GM21529 (cell line): Measurements from ENCODE around the gene RAB23.

Source experiments
- ATAC-seq: cut with Tn5 transposase; IDR thresholded peaks from one replicate; pipeline ENCODE4 v1.9.1; 2021; ENCODE audit not compliant: unreplicated experiment

The RAB23 gene

DNA sequence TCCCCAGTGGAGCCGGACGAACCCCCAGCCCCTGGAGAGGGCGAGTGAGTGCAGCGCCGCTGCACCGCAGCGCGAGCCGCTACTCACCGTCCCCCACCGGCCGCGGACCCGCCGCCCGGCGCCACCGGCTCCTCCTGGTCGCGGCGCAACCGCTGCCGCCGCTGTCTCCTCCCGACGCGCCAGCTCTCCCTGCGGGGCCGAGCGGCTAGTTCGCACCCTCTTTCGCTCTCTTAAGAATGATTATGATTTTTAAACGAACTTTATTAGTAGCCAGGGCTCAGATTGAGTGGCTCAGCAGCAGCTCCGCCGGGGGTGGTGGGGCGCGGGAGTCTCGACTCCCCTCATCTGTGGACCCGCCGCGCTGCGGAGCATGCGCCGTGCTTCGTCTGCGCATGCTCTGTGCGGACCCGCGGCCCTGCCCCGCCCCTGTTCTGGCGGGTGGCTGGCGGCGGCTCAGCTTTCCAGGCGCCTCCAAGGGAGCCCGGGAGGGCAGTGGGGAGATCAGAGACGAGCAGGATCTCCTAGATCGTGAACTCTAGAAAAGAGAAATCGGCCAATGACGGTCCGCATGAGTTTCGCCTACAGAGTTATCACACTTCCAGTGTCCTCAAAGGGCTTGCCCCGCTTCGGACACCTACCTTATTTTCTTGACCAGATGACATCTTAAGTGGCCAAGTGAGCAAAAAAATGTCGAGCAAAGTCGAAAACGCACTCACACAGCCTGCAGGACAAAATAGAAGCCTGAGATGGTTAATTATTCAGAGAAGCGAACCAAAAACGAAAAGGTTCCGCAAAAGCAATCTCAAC, at the start of gene RAB23:
Gene RAB23 (minus strand): TSS at position 372 of the 807 bp plus-strand sequence. CDS start 11,927 bp downstream, outside the sequence.
- ATAC-seq, result peak; percentile 81

DNA sequence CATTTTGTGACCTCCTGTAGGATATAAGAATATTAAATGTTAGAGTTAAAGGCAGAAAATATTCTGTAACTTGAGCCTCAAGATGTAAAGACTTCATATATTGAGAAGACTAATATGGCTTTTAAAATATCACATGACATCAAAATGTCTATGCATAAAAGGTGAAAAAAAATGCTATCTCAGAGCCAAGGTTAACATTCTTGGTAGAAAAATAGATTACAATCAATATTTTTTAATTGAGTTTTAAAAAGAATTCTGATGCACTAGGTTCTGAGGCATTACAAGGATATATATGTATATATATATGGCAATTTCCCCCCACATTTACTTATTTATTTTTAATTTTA, 46.2 kb upstream of the RAB23 start:
- no peak for ATAC-seq

DNA sequence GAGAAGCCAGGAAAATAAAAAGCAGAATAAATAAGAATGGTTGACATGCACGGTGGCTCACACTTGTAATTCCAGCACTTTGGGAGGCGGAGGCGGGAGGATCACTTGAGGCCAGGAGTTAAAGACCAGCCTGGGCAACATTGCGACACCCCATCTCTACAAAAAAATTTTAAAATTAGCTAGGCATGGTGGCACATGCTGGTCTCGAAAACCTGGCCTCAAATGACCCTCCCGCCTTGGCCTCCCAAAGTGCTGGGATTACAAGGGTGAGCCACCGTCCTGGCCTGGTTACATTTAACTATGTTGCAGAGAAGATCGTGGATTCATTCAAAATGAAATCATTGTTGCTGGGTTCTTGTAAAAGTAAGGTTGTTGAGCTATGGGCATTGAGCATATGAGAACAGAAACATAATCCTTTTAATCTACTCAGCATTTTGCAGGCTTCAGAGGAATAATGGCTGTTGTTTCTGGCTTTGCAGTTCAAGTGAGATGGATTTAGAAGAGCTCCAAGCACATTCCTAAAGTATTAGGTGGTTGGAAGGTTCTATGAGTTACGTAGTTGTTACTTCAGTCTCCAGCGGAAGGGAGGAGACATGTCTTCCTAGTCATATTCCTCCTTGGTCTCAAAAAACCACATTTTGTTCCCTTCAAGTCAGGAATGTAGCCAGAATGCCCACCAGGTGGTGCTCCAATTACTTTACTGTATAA, 45.6 kb upstream of the RAB23 start:
- ATAC-seq, result no peak

DNA sequence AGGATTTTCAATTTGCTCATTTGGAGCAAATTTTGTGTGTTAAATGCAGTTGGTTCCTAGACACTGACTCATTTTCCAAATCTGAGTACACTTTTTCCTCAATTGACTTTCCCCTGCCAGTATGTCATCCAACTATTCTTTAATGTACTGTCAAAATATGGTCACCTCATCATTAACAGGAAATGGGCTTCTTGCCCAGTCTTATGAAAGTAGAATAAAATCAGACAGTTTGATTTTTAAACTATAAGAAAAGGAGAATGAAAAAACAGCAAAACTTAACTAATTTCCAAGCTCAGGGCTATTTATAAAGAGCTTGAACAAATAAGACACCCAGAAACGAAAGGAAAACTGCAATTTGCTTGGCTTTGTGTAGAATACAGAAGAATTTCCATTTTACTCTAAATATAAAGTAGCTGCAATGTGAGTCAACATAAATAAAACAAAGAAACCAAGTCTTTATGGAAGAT, 43.7 kb upstream of the RAB23 start:
- no peak for ATAC-seq

DNA sequence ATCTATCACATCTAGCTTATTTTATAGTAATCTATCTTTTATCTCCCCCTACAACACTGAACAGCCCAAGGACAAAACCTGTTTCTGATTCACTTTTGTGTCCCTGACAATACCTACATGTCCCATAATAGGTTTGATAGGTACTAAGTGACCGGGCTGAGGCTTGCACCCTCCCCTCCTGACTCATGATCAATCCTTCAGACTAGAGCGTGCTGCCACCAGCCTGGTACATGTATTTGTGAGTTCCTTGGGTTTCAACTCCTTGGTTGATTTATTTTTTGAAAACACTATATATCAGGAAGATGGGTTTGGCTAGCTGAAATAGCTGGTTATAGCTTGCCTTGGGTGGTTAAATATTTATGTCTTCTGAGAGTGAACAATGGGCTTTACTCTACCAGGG, 41.6 kb upstream of the RAB23 start:
- ATAC-seq, result no peak

DNA sequence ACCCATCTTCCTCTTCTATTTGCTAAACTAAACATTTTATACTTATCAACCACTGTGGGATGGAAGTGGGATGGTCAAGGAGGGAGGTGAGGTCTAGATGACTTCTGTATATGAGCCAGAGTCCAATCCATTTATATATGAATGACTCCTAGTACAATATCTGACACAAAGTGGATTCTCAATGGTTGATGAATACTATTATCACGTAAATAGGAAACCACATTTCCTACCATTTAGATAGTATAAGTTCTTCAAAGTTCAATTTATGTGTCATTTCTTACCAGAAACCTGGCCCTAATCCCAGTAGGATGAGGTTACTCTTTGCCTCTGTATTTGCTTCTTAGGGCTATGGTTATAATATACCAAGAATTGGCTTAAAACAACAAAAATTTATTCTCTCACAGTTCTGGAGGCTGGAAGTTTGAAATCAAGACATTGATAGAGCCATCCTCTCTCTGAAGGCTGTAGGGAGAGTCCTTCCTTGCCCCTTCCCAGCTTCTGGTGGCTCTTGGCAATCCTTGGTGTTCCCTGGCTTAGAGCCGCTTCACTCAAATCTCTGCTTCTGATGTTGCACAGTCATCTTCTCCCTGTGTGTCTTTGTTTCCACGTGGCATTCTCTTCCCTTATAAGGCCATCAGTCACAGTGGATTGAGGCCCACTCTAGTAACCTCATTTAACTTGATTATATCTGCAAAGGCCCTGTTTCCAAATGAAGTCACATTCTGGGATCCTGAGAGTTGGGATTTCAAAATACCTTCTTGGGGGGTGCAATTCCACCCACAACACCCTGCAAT, 41.0 kb upstream of the RAB23 start:
- no peak for ATAC-seq

DNA sequence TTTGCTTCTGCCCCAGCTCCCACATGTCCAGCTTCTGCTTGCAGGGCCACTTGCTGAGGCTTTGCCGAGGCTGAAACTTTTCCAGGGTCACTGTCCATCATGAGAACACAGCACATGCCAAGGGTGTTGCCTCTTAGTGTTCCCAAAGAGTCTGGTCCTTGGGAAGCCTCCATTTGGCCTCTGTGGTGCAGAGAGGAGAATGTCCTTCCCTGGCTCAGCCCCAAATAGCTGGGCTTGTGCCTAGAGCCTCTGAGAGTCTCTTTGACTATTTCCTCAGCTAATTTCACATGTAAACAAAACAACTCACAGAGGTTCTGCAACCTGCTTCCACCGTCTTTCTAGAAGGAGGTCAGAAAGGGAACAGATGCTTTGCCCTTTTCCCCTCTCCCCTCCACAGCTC, 40.4 kb upstream of the RAB23 start:
- ATAC-seq, result no peak

DNA sequence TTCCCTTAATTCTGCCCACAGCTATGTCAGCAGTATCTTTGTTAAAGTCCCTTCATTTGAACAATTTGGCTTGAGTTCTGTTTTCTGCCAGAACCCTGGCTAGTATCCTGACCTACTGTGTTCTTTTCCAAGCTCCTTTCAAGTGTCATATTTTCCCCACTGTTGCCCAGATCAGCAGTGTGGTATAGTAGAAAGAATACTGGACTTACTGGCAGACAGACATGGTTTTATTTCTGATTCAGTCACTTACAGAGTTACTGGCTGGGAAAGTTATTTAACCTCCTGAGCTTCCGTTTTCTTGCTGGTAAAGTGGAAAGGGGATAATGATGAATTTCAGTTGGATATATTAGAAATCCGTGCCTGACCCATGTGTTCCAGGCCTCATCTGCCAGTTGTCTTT, 39.8 kb upstream of the RAB23 start:
- ATAC-seq, result no peak

DNA sequence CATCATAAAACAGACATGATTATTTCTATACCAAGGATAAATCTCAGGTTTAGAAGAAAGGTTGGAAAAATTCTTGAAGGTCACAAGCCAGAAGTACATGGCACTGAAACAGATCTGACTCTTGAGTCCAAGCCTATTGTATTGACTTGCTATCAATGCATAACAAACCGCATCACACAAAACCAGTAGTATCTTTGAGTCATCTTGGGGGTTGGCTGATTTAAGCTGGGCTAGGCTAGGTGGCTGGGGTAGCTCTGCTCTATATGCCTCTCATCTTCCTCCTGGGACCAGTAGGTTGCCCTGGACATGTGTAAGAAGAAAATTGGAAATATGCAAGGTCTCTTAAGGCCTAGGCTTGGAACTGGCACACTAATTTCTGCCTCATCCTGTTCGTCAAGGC, 37.0 kb upstream of the RAB23 start:
- ATAC-seq, result no peak

DNA sequence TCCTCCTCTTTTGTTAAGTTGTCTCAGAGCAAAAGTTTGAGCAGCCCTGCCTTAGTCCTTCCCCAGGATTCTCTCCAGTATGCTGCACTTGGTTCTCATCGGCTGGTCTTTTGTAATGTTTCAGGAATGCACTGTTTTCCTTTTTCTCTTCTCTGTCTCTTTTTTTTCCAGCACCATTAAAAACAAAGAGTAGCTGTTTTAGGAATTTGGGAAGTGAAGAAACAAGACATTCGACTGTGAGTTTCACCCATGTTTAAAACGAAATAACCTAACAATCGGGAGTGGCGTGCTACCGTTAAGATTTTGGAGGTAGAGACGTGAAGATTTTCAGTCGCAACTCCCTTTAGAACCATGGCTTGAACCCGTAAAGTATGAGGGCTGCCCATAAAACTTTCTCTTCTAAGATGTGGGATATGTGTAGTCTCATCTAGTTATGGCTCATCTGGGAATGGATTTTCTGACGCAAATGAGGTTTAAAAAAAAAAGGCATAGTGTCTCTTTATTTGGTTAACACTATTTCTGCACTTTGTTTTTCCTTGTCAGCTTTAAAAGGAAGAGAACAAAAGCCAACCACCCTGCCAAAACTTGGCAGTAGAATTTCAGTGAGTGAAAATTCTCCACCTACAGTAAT, 35.9 kb upstream of the RAB23 start:
- ATAC-seq, result no peak

DNA sequence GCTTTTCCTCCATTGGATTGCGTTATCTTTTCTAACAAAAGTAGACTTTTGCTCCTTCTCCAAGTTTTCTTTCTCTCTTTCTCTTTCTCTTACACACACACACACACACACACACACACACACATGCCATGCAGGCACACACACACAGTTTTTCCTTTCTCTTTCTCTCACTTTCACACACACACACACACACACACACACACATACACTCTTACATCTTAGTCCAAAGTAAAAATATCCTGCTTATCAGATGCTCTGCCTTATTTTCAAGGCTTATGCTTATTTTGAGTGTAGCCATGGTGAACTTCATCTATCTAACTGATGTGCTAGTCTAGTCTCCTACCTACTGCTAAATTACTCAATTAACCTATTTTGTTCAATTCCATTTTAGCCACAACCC, 34.4 kb upstream of the RAB23 start:
- ATAC-seq, result no peak

DNA sequence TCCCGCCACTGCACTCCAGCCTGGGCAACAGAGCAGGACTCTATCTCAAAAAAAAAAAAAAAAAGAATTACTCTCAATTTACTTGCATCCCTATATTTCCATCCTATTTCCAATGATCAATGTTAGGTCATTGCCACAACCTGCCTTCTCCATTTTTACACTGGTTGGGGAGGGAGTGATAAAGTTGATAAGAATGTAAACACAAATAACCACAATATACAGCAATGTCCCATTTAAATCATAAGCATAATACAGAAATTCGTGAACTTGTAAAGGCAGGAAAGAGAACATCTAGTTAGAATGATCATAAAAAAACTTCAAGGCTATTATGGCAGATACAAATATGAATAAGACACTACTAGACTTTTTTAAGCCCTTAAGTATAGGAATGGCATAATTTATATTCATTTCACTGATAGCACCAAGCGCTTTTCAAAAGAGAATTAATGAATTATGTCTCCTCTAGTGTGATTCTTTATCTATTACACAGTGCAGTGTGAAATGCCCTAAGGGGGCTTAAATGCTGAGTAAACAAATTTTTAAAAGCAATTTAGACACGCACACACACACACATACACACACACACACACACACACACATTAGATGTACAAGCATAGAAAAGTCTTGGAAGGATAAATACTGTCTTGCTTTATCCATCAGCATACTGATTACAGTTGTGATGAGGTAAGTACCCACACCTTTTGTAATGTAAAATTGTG, 33.5 kb upstream of the RAB23 start:
- ATAC-seq, result no peak

DNA sequence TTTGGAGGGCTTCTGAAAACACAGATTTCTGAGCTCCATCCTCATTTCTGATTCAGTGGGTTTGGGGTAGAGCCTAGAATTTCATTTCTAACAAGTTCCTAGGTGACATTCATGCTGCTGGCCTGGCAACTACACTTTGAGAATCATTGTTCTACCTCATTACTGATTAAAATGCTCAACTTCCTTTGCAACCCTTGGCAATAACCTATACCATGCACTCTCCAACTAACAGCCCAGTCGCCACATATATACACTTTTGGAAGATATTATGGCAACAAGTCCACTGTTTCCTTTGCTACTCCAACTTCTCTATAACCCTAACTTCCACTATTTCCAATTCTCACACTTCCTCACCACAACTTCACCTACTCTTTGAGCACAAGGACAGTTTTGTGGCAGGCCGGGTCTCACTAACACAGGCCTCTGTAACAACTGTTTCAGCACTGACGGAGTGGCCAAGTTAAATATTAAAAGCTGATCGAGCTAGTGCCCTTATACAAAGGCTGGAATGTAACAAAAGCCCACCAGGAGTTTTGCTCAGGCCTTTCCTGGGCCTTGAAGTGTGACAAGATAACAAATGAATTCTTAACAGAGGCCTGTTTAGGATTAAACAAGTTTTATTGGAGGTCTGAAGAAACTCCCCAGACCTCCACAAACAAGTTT, 32.1 kb upstream of the RAB23 start:
- no peak for ATAC-seq

DNA sequence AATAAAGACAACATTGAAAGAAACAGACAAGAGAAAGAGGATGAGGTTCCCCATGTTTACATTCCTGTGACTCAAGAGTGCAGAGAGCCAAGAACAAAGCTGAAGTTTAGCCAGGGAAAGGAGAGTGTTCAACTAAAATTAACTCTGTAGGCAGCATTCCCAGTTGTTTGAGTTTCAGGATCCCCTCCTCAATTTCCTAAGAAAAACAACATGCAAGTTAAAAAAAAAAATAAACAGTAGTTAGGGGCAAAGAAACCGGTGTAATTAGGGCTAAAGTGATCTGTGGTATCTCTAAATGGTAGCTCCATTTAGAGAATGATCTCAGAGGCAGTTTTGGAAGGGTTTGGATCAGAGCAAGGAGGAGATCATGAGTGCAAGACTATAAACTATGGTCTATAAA, 30.9 kb upstream of the RAB23 start:
- ATAC-seq, result no peak

DNA sequence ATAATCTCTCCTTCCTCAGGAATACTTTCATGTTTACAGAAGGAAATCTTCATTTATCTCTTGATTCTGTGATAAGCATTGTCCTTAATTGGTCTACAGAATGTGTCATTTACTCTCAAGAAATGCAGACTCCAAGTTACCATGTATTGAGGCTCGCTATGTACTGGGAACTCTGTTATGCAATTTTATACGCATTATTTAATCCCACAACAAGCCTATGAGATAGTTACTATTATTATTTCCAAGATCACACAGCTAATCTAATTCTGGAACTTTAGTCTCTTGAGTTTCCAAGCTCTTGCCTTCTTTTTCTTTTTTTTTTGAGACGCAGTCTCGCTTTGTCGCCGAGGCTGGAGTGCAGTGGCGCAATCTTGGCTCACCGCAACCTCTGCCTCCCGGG, 30.0 kb upstream of the RAB23 start:
- no peak for ATAC-seq

DNA sequence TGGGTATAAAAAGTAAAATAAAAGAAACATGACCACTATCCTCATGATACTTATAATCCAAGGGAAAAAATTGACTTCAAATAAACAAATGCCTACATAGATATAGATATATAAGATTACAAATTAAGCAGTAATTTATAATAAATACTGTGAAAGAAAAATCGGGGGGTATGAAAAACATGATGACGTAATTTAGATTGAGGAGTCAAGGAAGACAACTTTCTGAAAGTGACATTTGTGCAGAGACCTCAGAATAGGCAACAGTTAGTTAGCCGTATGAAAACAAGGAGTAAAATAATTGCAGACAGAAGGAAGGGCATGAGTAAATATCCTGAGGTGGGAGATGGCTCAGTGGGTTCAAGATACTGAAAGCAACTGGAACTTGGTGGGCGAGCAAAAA, 28.2 kb upstream of the RAB23 start:
- ATAC-seq, result no peak

DNA sequence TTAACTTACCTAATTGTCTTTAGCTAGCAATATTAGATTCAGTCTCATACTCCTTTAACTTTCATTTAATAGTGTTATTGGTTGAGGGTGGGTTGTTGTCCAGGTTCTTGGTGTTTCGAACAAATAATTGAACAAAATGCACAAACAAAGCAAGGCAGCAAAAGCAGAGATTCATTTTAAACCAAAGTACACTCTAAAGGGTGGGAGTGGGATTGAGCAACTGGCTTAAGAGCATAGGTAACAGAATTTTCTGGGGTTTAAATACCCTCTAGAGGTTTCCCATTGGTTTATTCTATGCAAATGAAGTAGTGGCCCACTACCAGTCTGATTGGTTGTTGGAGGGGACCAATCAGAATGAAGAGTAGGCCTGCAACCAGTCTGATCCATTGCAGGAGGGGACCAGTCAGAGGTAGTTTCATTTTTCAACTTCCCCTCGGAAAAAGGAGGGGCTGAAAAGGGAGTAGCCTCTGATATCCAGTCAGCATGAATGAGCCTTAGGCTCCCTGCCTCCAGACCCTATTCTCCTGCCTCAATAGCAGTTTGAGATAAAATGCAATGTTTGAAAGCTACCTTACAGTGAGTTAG, 26.3 kb upstream of the RAB23 start:
- ATAC-seq, result no peak

DNA sequence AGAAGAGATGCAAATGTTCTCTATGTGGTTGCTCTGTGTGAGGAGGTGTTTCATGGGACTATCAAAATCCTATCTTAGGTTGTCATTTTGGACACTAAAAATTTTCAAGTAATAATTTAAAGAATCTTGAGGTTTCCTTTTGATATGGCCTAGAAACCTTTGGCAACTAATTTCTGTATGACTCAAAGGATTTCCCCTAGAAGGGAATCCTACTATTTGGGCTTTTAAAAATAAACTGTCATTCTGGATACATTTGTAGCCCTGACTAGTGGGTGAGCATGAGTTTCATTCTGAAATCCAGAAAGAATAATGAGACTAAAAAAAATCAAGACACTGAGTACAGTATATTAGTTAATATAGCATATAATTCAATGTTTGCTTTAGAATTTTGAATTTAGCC, 25.5 kb upstream of the RAB23 start:
- ATAC-seq, result no peak

DNA sequence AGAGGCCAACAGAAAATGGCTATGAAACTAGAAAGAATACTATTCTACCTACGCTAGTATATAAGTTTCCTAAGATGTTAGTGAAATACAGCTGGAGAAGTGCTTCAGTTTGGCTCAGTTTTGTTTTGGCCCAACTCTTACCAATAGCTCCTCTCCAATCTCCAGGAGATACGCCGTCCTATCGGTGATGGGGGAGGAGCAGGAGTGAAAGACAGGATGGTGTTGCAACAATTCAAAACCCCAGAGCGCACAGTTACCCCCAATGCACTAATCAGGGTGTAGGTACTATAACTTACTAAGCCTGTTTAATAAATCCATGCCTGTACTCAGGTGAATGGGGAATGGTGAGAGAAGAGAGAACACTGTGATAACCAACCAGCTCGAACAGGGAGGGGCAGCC, 24.2 kb upstream of the RAB23 start:
- no peak for ATAC-seq

DNA sequence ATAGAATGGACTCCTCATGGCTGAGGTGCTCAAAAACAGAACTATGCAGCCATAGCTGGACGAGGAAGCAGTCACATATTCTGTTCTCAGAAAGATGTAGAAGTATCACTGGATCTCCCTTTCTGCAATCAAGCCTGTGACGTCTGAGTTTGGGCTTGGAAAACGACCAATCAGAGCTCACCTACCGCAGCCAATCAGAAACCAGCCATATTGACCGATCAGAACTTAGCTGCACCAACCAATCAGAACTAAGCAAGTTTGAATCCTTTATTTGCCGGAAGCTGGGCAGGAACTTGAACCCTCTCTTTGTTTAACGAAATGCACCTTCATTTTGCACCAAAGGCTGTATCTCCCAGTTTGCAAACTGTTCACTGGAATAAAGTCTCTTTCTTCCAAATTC, 21.8 kb upstream of the RAB23 start:
- ATAC-seq, result no peak
